Urinary bladder (tissue), 4 donors: ENCODE results near the gene POM121. TPM values are rescaled to one million over a fixed set of nuclear protein-coding genes. Genes with fewer than 3 reads are reported as not detected.
"Not testable (repeated sequence)": the region's sequence is repeated elsewhere in the genome, so short reads cannot be mapped to it uniquely, and the experiment has no call there.

Experiments
- DNase-seq: peaks from one replicate; pipeline ENCODE4 v3.0.0-alpha.2; 2015; ENCODE audit errors: extremely low spot score
- H3K27ac ChIP-seq: one replicate; pipeline ENCODE4 v1.5.1; 2013; ENCODE audit warnings: low read depth, mild to moderate bottlenecking, moderate library complexity
- H3K36me3 ChIP-seq: one replicate; pipeline ENCODE4 v1.6.1; 2013; ENCODE audit warnings: mild to moderate bottlenecking, moderate library complexity; ENCODE audit not compliant: insufficient read depth
- H3K4me1 ChIP-seq: one replicate; pipeline ENCODE4 v1.6.1; 2013; ENCODE audit warnings: mild to moderate bottlenecking, moderate library complexity; ENCODE audit not compliant: insufficient read depth
- H3K4me3 ChIP-seq: one replicate; pipeline ENCODE4 v1.5.1; 2013; ENCODE audit warnings: low read depth, low read length
- WGBS: extraction: QIAGEN DNeasy Blood & Tissue Kit; methylation state at CpG from one replicate; pipeline ENCODE4 v1.1.7; 2013; 5-methylcytosine and 5-hydroxymethylcytosine counted together
- polyA plus RNA-seq: library from polyadenylated mRNA; stranded (reverse); fragments of 200-250 nt; gene quantifications from one replicate; pipeline ENCODE4 v1.2.3, GENCODE V29; 2013
- small RNA-seq: library from RNA; depleted of rRNA; stranded (forward); fragments of <200 nt; gene quantifications from one replicate; pipeline ENCODE3, GENCODE V24; 2014
- total RNA-seq: library from RNA; depleted of rRNA; stranded (reverse); fragments of >200 nt; gene quantifications from one replicate; pipeline ENCODE4 v1.2.3, GENCODE V29; 2014
- donor health status: healthy with polysubstance abuse.
- donor health status: healthy.

Gene POM121
- total and polyA plus RNA-seq, 2 donors = 7.2 to 21.2 TPM

DNA sequence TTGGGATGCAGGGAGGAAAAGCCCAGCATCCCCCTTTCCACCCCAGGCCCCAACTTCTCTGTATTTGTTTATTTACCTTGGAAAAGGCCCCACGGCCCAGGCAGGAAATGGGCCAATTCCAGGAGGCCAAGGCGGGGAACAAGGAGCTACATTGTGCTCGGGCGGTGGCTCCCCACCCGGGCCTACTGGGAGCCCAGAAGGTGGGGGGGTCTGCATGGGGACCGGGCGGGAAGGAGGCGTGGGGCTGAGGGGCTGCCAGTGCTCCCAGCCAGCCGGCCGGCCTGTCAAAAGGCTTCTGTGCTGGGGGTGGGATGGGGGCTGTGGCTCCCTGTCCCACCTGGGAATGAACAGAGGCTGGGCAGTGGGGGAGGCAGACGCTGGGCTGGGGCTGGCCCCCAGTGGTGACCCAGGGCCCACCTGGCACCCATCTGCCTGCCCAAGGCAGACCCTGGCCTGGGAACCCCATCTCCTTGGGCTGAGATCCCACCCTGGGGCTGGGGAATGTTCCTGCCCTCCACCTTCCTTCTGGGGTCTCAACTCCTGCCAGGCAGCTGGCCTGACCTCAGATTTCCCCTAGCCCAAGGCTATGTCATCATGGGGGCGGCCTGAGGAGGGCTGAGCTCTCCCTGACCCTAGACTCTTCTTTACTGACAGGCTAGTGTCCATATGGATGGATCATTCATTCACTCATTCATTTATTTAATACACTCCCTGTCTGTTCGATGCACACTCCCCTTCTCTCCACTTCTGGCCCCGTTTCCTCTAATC is 65.4 kb downstream of the POM121 start:
- not testable (repeated sequence) for H3K27ac ChIP-seq, H3K4me1 ChIP-seq, DNase-seq, H3K4me3 ChIP-seq, H3K36me3 ChIP-seq
- WGBS = 35% methylated on average over 10 of the region's 14 CpGs

DNA sequence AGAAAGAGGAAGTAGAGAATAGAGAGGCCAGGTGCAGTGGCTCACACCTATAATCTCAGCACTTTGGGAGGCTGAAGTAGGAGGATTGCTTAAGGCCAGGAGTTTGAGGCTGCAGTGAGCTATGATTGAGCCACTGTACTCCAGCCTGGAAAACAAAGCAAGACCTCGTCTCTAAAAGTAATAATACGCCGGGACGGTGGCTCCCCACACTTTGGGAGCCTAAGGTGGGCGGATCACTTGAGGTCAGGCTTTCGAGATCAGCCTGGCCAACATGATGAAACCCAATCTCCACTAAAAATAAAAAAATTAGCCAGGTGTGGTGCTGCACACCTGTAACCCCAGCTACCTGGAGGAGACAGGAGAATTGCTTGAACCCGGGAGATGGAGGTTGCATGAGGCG is 70.6 kb downstream of the POM121 start:
- WGBS = 99% methylated on average over 8 of the region's 8 CpGs

DNA sequence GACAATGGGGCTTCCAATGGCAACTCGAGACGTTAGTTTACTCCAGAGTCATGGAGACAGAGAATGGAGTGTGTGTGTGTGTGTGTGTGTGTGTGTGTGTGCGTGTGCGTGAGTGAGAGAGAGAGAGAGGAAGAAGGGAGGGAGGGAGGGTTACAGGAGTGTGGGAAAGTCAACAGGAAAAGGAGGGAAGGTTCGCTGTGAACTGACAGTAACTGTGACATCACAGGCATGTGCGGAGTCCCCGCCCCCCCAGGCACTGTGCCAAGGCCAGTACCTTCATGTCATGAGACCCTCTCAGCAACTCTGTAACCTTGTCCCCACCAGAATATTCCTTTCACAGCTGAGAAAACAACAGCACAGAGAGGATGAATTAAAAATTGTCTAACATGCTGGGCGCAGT is 72.6 kb downstream of the POM121 start:
- not testable (repeated sequence) for H3K4me3 ChIP-seq, DNase-seq, H3K36me3 ChIP-seq, H3K27ac ChIP-seq, H3K4me1 ChIP-seq
- WGBS = 76% methylated on average over 4 of the region's 8 CpGs

More for the DNA sequence above, 70.6 kb downstream of the POM121 start:
- not testable (repeated sequence) for H3K36me3 ChIP-seq, H3K4me3 ChIP-seq, H3K27ac ChIP-seq, H3K4me1 ChIP-seq, DNase-seq

DNA sequence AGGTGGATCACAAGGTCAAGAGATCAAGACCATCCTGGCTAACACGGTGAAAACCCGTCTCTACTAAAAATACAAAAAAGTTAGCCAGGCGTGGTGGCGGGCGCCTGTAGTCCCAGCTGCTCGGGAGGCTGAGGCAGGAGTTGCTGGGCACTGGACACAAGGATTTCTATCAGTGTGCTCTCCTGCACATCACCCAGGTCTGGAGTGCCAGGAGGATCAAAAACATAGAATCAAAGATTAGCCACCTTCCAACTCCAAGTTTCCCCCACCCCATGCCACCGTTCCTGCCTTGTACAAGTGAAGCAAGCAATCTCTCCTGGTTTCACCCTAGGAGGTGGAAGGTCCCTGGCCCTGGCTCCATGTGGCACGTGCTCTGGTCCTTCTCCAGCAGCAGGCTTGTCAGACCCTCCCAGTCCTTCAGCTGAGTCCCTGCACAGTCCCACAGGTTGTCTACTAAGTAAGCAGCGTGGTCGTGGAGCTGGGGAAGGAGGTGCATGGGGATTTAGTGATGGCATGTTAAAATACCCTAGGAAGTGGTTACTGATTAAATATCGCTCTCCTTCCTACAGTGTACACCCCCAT is 73.1 kb downstream of the POM121 start:
- H3K36me3 ChIP-seq, DNase-seq: not testable (repeated sequence)
- no CpG with 5 or more reads among the region's 11 CpGs for WGBS

More for the DNA sequence above, 73.1 kb downstream of the POM121 start:
- not testable (repeated sequence) for H3K4me1 ChIP-seq, H3K27ac ChIP-seq, H3K4me3 ChIP-seq

Small RNAs within 50 kb of the gene (small RNA-seq; reads per million reads assigned to genes)
- gene RF00019 = not detected

Other genes with a start within 250 kb of the POM121 start
- gene TYW1B, start 96.9 kb upstream of the POM121 start, total RNA-seq = 4.9 TPM
- gene TYW1B, start 96.9 kb upstream of the POM121 start, polyA plus RNA-seq = 2.6 TPM
- gene TRIM74, start 44.4 kb downstream of the POM121 start, total RNA-seq = not detected
- 0.41 TPM for gene TRIM74, start 44.4 kb downstream of the POM121 start, polyA plus RNA-seq
- not detected for gene SPDYE8, start 104.7 kb downstream of the POM121 start, total RNA-seq
- not detected for gene SPDYE8, start 104.7 kb downstream of the POM121 start, polyA plus RNA-seq
- not detected for gene SPDYE11, start 132.8 kb downstream of the POM121 start, total RNA-seq
- not detected for gene SPDYE11, start 132.8 kb downstream of the POM121 start, polyA plus RNA-seq
- gene SPDYE9, start 160.9 kb downstream of the POM121 start, total RNA-seq = not detected
- gene SPDYE9, start 160.9 kb downstream of the POM121 start, polyA plus RNA-seq = not detected